T-helper 2 cell treated with Interferon-gamma antibody and Interleukin-4, amounts not matched to agents 100 ng/mL and 5 ng/mL, for 36 hours (primary cell): Measurements from ENCODE around the gene SNX24. TPM values are rescaled to one million over a fixed set of nuclear protein-coding genes. Genes with fewer than 3 reads are reported as not detected.
"Not testable (repeated sequence)": the region's sequence is repeated elsewhere in the genome, so short reads cannot be mapped to it uniquely, and the experiment has no call there.

Experiments
- intact Hi-C: fragments of 100-400 bp; cut with micrococcal nuclease; formaldehyde crosslinking; loops from one replicate; pipeline ENCODE4 v1.15.1; 2023
- total RNA-seq: library from RNA; stranded (reverse); gene quantifications from 2 replicates; pipeline ENCODE4 v1.2.3, GENCODE V29; 2022

Gene SNX24
- total RNA-seq, 1 donor from 2014 or later, result 3.3 TPM

DNA sequence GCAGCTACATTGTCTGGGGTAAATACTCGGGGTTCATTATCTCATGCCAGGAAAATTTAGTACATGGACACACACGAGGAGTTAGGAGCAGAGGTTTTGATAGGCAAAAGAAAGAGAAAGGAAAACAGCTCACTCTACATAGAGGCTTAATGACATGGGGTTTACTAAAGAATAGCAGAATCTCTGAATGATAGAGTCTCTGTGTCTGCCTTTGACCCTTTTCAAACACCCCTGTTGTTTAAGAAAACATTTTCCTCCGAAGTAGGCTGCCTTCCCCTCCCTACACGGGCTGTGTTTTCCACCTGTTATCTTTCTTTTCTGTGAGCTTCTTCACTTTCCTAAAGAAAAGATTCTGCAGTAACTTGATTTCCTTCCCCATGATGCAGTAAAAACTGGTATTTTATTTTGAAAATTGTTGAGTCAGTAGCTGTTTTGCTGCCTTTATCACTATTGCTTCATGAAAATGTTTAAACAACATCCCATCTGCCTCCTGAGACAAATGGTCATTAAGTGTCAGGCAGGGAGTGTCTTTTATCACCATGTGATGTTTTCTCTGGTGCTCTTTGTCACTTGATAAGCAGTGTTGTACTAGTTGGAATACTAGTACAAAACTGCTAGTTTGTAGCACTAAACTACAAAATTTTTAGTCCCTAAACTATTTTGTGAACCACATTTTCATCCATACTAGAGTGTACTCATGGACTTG lies 114.5 kb downstream of the SNX24 start:
- intact Hi-C loops, result no loop called here

DNA sequence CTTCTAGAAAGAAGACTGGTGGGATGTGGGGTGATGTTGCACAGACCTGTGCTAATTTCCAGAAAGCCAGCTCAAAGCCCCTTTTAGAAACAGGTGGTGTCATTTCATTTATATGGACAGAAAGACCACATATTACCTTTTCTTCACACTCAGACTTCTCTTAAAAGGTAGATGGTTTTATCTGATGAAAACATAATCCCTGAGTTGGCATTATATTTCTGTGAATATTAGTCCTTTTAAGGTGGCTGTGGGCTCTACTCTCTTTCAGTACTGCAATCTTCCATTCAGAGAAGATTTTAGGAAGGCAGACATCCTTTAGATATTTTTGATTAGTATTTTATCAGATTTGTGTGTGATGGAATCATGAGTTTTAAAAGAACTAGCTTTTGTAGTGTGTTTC lies 117.9 kb downstream of the SNX24 start:
- intact Hi-C loops, result no loop called here

DNA sequence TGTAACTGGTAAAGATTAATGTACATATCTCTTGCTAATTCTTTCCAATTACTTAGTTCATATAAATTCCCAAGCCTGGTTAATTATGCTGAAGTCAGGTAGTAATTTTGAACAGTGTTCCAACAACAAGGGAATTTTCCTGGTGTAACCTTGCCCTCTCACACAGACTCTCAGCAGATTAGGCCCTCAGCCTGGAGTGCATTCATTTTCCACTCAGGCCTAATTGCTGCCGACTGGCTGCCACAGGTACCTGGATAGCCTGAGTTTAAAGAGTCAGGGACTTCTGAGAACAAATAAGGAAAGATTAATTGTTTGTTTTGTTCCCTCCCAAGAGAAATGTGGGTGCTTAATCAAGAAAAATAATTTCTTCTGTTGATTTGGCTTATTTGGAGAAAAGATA lies 119.7 kb downstream of the SNX24 start:
- intact Hi-C loops, result no loop called here

DNA sequence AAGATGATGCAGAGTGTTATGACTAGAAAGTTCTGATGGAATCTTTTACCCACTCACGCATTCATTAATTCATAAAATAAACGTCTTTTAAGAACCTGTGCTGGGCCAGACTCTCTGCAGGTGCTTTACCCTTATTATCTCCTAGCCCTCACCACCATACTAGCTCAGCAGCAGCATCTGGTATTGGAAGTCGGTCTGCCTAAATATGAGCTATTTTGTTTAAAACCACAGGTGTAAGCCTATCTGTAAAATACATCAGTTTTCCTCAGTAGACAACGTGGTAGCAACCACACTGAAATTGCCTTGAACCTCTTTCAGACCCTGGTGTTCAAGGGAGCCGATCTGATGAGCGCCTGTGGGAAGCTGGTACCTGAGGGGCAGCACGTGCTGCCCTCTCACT lies 121.7 kb downstream of the SNX24 start:
- intact Hi-C loops, result no loop called here

DNA sequence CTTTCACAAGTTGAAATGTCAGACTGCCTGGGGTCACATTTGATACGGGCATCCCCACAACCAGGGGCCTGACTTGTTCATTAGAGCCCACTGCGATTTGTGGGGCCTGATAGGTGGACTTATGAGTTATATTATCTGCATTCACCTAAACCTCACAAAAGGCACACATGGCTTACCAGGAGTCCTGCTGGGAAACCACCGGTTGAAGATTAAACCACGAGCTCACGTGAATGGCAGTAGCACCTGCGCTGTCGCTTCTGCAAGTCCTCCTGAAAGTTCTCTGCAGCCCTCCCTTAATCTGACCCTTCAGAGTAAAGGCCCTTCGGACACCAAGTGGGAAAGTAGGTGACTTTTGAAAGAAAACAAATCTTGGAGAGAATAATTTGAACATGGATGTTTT lies 122.2 kb downstream of the SNX24 start:
- intact Hi-C loops, result no loop called here

DNA sequence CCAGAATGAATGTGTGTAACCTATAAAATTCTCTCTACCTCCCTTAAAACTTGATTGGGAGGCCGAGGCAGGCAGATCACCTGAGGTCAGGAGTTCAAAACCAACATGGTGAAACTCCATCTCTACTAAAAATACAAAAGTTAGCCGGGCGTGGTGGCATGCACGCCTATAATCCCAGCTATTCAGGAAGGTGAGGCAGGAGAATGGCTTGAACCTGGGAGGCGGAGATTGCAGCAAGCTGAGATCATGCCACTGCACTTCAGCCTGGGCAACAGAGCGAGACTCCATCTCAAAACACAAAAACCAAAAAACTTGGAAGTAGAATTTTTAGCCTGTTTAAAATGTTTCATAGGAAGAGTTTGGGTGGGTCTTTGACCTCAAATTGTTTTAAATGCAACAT lies 122.6 kb downstream of the SNX24 start:
- intact Hi-C loops, result not testable (repeated sequence)

DNA sequence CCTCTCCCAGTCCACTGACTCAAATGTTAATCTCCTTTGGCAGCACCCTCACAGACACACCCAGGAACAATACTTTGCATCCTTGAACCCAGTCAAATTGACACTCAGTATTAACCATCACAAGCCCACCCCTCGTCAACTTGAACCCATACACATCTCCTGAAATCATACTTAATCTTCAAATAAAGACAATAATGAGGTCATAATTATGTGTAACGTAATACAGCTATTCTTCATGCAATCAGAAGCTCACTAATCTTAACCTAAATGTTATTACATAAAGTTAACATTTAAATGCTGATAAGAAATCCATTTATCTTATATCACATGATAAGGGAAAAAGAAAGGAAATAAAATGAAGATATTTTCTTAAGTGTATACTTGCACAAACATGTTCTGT lies 125.9 kb downstream of the SNX24 start:
- intact Hi-C loops, result no loop called here

DNA sequence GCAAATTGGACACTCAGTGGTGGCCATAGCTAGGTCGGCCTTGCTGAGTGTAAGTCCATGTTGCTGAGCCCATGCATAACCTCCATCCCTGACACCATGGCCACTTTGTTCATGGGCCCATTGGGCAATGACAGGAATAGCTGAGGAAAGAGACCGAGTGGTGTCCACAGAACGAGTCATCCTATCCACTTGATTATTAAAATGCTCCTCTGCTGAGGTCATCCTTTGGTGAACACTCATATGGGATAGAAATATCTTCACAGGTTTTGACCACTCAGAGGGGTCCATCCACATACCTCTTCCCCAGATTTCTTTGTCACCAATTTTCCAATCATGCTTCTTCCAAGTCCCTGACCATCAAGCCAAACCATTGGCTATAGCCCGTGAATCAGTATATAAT lies 127.5 kb downstream of the SNX24 start:
- intact Hi-C loops, result no loop called here

DNA sequence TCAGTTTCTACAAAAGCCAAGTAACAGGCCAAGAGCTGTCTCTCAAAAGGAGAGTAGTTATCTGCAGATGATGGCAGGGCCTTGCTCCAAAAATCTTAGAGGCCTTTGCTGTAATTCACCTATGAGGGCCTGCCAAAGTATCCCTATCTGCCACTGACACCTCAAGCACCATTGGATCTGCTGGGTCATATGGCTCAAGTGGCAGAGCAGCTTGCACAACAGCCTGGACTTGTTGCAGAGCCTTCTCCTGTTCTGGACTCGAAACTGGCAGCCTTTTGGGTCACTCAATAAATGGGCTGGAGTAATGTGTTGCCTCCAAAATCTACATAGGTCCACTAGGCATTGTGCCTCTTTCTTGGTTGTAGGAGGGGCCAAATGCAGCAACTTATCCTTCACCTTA lies 128.3 kb downstream of the SNX24 start:
- intact Hi-C loops, result not testable (repeated sequence)

DNA sequence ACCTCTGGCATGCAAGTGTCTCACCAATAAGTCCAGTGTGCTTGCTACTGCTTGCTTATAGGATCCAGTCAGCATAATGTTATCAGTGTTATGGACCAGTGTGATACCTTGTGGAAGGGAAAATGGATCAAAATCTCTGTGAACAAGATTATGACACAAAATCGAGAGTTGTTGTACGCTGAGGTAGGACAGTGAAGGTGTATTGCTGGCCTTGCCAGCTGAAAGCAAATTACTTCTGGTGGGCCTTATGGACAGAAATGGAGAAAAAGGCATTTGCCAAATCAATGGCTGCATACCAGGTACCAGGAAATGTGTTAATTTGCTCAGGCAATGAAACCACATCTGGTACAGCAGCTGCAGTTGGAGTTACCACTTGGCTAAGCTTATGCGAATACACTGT lies 128.8 kb downstream of the SNX24 start:
- intact Hi-C loops, result not testable (repeated sequence)

DNA sequence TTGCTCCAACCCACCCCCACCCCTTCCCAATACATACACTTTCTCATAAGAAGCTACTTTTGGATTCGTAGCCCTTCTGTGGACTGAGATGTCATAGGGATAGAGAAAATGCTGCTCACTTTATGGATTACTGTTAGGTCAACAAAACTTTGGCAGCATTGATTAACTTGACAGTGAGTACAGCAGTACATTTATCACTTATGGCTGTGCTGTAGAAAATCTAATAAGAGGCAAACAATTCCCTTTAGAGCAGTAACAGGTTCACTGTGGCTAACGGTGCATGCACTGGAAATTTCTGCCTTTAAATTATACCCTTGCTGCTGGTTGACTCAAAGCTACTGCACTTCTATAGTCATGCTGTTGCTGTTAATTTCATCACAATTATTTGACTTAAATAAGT lies 131.9 kb downstream of the SNX24 start:
- intact Hi-C loops, result no loop called here

DNA sequence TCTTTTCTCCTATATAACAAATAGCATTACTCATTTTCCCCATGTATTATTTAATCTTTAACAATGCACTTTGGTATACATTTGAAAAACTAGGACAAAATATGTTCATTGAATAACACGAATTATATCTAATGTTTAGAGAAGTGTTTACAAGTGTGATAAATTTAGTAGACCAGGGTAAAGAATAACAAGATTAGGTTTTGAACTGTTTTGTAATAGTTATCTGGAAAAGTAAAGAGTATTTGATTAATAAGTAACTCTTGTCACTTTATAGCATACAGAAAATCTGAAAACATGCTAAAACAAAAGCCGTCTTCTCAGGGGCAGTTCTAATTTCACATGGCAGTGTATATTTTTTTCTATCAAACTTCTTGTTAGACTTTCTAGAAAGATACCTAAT lies 132.7 kb downstream of the SNX24 start:
- intact Hi-C loops, result no loop called here

DNA sequence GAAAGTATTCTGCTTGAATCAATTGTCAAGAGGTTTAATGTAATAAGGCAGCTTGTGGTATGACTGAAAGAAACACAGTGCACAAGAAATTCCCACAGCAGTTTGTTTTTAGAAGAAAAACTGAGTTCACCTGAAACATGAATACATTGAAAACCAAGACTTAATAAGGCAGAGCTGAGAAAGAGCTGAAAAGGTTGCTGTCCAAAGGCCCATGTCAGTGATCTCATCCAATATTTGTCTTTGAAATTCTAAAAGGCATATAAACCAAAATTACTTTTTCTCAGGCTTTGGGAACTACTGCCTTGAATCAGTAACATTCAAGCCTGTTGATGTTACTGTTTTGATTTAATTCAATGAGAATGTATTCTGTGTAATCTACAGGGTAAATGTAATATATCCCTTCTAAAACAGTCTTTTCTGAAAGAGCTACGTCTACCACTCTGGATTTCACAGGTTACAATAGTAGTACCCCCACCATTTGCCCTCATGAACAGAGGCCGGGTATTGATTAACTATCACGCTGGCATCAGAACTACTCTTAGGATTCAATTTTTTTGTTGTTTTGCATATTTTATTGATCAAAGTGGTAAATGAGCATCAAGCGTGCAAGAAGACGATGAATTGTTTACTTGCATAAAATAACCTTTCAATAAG lies 133.4 kb downstream of the SNX24 start:
- intact Hi-C loops, result no loop called here

DNA sequence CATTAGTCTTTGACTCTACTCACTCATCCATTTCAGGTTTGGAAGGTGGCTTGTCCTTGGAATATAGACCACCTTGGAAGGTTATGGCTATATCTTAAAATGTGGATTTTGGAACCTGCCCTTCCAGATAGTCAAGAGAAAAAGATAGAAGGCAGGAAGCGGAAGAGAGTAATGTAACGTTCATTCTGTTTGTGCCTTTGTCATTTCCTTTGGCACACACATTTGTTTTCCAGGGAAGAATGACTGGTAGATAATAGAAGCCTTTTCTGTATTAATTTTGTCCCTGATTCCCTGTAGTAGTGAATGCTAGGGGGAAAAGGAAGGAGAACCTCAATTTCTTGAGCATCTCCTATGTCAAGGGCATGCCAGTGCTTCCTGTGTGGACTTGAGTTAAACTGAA lies 136.4 kb downstream of the SNX24 start:
- intact Hi-C loops, result no loop called here

DNA sequence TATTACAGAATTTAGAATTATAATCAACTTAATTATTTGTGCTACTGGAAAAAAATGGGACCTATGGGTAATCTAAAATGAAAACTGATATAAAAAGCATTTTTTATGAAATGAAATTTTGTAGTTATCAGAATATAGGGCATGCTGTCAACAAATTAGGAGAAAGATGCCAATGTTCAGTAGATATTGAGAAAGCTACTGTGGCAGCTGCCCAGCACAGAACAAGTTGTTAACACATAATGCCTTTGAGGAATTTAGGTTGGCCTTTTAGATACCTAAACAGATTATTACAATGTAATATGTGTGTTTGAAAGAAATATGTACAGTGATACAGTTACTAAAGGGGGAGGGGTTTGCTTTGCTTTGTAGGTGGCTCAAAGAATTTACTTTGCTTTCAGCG lies 137.0 kb downstream of the SNX24 start:
- intact Hi-C loops, result no loop called here

DNA sequence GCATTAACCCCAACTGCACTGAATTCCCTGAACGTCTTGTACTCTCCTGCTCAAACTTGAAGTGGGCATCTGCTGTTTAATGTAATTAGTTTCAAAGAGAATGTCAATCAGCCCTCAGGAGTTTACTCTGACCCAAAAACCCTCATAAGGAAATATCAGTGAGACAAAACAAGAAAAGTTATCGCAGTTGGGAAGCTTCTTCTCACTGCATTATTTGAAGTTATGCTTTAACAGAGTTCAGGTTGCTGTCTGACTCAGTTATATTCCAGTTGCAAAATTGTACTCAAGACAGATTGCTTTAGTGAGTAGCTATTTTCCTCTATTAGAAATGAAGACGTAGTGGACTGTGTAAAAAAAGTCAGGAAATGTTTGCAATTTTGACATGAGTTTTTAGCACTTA lies 139.0 kb downstream of the SNX24 start:
- intact Hi-C loops, result no loop called here

DNA sequence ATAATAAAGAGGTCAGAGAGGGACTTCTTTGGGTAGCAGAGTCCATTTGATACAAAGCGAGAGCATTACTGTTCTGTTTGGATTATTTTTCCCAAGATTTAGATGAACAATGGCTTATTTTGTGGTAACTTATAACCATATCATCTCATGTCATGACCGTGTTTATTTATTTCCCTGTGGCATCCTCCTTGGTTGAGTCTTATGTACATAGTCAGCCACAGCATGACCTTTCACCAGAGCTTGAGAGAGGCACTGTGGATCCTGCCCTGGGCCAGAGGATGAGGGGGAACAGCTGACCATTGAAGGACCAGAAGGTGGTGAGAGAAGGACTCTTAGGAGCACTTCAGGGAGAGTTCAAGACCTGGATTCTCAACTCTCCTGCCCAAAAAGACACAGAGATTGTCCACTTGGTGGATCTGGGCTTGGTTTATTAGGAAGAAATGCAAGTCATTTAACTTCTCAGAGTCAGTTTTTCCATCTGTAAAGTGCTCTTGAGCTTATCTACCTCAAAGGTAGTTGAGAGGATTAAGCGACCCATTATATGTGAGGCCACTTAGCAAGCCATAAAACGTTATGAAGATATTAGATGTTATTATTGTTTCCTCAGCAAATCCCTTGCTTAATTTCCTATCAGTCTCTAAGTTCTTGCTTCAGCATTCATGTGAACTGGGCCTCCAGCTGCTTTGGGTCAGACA lies 139.7 kb downstream of the SNX24 start:
- intact Hi-C loops, result no loop called here

DNA sequence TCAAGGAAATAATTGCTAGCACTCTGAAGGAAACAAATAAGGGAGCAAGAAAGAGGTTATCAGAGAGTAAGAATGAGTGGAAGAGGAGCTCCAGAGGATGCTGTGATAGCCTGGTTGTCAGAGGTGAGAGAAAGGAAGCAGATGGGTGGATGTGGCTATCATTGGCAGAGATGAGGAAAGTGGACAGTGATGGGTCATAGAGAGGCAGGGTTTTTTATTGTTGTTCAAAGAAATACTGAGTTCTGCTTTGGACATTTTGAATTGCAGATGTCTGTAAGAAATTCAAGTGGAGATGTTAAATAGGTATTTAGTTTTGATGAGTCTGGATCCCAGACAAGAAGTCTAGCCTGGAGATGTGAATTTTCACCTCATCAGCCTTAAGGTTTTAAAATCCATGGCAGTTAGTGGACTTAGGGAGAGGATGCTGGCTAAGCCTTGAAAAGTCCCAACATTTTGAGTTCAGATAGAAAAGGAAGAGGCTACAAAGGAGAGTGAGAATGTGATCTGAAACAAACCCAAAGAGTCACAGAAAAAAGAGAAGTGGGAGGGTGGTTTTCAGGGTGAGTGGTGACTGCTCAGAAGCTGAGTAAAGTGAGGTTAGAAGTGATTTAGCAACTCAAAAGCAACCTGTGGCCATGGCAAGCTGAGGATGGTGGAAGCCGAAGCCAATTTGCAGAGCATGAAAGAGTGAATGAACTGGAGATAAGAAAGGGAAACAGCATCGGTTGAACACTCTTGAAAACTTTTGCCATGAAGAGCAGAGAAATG lies 140.7 kb downstream of the SNX24 start:
- intact Hi-C loops, result no loop called here

DNA sequence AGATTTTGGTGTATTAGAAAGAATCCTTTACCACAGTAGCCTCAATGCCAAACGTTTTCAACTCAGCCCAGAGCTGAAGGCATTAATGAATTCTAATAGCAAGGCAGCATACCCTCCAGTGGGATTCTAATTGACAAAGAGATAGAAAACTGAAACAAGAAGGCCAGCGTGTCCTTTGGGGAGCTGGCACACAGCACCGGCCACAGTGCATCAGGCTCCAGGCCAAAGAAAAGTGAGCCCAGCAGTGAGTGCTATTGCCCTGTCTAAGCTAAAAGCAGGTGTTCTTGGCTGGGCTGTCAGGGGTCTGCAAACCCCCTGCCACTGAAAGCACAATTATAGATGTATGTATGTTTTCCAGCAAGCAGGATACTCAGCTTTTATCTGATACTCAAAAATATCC lies 150.7 kb downstream of the SNX24 start:
- intact Hi-C loops, result loop anchor here (10.0 kb wide), 1 partner anchor 291 kb away; no protein-coding TSS in a partner anchor

DNA sequence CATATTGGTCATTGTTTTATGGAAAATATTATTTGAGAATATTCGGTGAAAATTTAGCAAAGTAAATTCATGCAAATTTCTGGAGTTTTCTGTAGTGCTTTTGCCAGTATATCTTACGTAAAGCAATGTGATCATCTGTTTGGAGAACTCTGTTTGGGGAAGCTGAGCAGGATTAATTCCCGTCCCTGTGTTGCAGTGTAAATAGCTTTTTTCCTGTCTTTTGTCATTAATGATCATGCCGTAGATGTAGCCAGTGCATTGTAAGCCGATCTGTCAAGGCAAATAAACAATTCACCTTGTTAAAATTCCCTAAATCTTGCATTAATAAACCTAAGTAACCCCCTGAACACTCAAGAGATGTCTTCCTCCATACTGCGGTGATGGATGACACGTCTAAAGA lies 151.9 kb downstream of the SNX24 start:
- intact Hi-C loops, result loop anchor here (10.0 kb wide), 1 partner anchor 292 kb away; no protein-coding TSS in a partner anchor

DNA sequence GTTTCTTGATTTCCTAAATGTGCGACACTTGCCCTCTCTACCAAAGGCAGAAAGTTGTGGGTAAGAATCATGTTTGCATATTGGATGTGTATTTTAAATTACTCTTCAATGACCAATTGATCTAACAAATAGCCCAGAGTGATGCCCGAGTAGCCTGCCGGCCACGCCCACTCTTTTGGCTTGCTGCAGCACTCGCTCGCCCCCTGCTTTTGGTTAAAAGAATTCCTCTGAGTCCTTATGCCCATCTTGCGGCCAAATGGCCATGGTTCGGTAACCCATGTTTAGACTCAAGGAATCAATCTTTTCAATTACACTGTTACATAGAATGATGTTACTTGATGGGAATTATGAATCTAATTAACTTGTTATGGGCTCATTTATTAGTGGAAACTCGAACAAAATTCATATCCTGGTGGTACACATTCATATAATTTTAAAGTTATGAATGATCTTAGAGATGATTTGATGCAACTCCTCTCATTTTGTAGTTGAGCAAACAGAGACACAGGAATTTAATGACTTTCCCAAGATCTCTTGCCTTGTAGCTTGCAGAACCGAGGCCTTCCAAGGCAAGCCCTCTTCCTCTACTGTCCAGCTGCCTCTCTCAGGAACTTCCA lies 154.6 kb downstream of the SNX24 start:
- intact Hi-C loops, result loop anchor here (5.0 to 10.0 kb wide), 2 partner anchors 295 to 808 kb away; no protein-coding TSS in a partner anchor
